C4-2B (cell line): ENCODE measurements around the gene TRDN.

ENCODE experiments used
- H3K27ac ChIP-seq: fragments of 450-650 bp; 2 replicates; pipeline ENCODE4 v1.5.1; 2017
- ZFX ChIP-seq: fragments of 450-650 bp; IDR thresholded peaks from 2 replicates; pipeline ENCODE4 v1.6.1; 2017
- TF ChIP-seq, protein P1 (sequence below): fragments of 450-650 bp; conservative IDR thresholded peaks from 2 replicates; pipeline ENCODE4 v1.5.1; 2017; ENCODE audit warnings: mild to moderate bottlenecking

TRDN gene

DNA sequence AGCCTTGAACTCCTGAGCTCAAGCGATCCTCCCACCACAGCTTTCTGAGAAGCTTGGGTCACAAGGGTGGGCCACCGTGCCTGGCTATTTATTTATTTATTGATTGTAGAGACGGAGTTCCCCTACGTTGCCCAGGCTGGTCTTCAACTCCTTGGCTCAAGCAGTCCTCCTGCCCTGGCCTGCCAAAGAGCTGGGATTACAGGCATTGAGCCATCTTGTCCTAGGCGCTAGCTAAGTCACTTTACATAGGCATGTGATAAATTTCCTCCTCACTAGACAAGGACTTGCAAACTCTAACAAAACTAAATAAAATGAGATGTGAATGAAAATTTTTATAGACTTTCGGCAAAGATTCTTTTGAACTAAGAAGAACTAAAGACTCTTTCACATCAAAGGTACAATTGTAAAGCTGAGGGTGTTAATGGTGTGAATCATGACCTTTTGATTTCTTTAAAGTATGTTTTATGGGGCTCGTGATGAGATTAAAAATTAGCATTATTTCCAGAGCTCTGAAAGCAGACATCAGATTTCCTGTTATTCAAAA lies 428.7 kb downstream of the TRDN start:
- H3K27ac ChIP-seq, result no peak overlapping the region
- TF ChIP-seq ZFX, result no peak
- TF ChIP-seq, protein P1, sequence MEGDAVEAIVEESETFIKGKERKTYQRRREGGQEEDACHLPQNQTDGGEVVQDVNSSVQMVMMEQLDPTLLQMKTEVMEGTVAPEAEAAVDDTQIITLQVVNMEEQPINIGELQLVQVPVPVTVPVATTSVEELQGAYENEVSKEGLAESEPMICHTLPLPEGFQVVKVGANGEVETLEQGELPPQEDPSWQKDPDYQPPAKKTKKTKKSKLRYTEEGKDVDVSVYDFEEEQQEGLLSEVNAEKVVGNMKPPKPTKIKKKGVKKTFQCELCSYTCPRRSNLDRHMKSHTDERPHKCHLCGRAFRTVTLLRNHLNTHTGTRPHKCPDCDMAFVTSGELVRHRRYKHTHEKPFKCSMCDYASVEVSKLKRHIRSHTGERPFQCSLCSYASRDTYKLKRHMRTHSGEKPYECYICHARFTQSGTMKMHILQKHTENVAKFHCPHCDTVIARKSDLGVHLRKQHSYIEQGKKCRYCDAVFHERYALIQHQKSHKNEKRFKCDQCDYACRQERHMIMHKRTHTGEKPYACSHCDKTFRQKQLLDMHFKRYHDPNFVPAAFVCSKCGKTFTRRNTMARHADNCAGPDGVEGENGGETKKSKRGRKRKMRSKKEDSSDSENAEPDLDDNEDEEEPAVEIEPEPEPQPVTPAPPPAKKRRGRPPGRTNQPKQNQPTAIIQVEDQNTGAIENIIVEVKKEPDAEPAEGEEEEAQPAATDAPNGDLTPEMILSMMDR, result no peak

DNA sequence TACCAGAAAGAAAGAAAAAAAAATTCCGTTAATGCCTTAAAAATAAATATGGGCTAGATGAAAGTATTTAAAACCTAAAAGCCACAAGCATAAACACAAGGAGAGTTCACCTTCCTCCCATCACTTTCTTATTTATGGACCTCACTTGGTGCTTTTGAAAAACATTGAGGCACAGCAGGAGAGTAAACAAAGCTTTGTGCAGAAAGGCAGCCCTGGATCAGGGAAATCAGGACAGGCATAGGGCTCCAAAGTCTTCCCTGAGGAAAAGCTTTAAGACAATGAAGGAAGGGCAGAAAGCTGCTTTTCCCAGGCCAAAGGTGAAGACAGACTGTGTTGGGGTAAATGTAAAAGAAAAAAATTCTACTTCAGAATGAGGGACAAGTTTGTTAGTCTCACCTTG lies 432.8 kb downstream of the TRDN start:
- H3K27ac ChIP-seq, result no peak overlapping the region
- TF ChIP-seq, protein P1, result no peak
- no peak for TF ChIP-seq ZFX

DNA sequence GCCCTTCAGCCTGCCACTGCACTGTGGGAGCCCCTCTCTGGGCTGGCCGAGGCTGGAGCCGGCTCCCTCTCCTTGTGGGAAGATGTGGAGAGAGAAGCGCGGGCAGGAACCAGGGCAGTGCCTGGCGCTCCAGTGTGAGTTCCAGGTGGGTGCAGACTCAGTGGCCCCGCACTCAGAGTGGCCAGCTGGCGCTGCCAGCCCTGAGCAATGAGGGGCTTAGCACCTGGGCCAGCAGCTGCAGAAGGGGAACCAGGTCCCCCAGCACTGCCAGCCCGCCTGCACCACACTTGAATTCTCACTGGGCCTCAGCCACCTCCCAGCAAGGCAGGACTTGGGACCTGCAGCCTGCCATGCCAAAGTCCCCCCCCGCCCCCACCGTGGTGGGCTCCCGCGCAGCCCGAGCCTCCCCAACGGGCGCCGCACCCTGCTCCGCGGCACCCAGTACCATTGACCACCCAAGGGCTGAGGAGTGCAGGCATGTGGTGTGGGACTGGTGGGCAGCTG lies 434.8 kb downstream of the TRDN start:
- H3K27ac ChIP-seq, result no peak overlapping the region
- TF ChIP-seq ZFX, result no peak
- TF ChIP-seq, protein P1, result no peak

DNA sequence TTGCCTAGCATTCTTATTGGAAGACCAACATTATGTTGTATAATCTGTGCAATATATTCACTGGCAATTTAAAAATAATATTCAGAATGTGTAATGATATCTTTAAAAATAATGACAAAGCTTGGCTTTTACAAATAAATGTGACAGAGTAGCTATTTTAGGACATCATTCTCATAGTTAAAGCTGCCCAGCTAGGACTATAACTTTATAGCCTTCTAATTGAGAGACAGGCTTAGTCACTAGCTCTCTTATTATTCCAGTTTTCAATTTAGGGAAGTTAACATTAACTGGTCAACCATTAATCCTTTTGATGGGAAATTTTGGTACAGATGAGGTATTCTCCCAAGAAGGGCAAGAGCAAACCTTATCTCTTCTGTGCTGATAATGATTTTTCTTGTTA lies 443.5 kb downstream of the TRDN start:
- no peak for TF ChIP-seq ZFX
- TF ChIP-seq, protein P1, result no peak

DNA sequence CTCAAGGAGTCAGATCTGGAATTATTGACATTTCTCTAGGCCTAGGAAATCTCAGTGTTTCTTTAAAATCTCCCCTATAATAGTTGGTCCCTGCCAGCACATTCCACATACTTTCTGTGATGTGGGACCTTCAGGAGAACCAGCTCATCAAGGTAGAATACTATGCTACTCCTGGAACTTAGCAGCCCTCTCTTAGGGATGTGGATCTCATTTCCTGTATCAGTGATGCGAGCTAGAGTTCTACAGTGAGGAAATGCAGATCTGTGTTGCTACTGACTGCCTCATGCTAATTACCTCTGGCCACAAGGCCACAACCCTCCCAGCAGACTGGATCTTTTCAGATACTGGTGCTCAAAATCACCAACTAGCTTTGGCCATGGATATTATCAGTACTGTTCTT lies 446.9 kb downstream of the TRDN start:
- no peak overlapping the region for H3K27ac ChIP-seq
- TF ChIP-seq, protein P1, result no peak
- TF ChIP-seq ZFX, result no peak

More for the DNA sequence above, 443.5 kb downstream of the TRDN start:
- no peak overlapping the region for H3K27ac ChIP-seq

DNA sequence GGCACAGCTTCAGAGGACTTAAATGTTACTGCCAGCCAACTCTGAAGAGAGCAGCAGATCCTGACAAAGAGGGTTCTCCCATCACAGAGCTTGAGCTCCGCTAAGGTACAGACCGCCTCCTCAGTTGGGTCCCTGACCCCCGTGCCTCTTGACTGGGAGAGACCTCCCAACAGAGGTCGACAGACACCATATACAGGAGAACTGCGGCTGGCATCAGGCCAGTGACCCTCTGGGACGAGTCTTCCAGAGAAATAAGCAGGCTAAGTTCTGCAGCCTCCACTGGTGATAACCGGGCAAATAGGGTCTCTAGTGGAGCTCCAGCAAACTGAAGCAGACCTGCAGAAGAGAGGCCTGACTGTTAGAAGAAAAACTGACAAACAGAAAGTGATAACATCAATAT lies 453.8 kb downstream of the TRDN start:
- no peak for TF ChIP-seq ZFX
- TF ChIP-seq, protein P1, result no peak
- no peak overlapping the region for H3K27ac ChIP-seq

DNA sequence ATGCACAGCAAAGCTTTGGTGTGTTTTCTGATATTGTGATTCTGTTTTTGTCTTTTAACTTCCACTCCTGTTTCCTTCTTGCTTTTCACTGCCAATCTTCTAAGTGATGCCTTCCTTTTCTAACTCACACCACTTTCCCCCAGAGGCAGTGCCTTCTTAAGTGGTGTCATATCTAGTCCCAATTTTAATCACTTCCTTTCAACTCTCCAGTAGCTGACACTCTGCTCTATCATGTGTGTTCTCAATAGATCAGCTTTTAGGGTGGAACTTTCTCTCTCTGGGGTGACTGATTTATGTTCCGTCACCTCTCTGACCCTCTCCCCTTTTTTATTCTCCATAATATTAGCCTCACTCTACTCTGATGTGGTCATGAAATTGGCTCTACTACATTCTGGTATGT lies 460.0 kb downstream of the TRDN start:
- no peak for TF ChIP-seq ZFX
- TF ChIP-seq, protein P1, result no peak
- no peak overlapping the region for H3K27ac ChIP-seq
